Fibroblast of skin of left quadriceps (primary cell): ENCODE measurements around the gene CIAO3.

Experiments used
- DNase-seq, 2 experiments: peaks; one replicate each; pipeline ENCODE4 v3.0.0-alpha.2; 2013; ENCODE audit warnings: low read depth in 2 of 2

CIAO3 gene

DNA sequence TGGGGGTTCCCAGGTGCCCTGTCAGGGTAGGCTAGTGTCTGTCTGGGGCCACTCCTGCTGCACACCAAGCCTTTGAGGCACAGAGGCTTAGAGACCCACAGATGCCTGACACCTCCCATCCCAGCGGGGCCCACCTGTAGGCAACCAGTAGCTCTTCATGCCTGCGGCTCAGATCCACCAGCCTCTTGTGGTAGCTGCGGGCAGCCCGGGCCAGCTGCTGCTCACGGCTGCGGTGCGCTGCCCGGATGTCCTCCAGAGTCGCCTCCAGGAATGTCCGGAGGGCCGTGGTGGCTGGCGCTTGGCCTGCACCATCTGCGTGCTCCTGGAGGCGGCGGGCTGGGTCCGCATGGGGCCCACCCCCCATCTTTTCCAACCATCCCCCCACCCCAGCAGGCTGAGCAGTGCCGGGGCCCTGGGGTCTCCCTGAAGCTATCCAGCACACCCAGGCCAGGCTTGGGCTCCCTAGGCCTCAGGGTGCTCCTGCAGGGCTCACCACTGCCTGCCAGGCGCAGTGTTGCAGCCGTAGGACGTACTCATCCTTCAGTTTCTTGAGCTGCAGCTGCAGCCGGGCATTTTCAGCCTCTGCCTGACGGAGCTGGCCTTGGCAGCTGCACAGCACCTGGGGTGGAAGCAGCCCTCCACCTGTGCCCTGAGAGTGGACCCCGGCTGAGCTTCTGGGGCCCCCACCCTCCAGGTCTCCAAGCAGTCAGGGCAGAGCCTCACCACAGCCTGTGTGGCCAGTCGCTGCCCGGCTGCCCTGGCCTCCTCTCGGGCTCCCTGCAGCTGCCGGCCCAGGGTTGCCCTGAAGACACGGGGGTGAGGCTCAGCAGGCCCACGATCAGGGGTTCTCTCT, 16.4 kb downstream of the CIAO3 start:
- DNase-seq, result no peak

DNA sequence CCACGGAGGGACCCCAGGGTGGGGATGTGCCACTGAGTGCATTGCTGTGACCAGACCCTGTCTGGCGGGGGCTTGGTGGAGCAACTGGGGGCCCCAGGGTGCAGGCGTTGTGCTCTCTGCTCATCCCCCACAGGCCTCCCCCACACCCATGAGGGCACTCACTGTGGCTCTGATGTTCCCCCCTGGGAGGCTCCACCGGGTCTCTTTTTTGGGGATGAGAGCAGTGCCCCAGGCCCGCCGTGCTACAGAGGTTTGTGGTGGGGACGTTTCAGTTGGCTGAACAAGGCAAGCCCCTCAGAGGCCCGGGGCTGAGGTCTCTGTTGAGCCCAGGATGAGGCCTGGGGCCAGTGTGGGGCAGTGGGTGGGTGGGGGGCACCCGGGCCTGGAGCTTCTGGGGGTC, 17.1 kb downstream of the CIAO3 start:
- no peak for DNase-seq

DNA sequence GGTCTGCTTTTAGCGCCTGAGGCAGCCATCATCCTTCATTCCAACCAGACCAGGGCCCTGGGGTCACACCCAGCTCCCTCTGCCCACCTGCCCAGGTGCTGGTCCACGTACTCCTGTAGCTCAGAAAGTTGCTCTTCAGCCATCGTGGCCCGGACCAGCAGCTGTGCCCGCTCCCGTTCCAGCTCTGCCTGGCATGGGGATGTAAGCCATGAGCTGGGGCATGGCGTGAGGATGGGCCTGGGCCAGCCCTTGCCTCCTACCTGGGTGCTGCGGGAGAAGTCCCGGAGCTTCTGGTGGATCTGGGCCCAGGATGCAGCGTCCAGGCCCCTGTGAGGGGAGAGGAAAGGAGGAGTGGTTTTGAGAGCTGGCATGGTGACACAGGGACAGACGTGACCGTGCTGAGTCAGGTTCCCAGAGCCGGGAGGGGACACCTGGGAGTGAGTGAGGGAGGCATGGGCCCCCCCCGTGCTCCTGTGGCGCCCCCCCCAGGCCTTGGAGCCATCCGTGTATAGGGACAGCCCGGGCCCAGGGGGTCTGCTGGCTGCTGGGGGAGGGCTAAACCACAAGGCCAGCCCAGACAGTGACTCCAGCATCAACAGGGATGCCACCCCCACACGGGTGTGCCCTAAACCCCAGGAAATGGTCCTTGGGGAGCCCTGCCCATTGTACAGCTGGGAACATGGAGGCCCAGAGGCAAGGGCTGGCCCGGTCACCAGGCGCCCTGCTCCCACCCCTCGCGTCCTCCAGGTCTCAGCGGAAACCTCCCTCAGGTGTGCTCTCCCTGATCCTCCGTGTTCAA, 17.8 kb downstream of the CIAO3 start:
- no peak for DNase-seq

DNA sequence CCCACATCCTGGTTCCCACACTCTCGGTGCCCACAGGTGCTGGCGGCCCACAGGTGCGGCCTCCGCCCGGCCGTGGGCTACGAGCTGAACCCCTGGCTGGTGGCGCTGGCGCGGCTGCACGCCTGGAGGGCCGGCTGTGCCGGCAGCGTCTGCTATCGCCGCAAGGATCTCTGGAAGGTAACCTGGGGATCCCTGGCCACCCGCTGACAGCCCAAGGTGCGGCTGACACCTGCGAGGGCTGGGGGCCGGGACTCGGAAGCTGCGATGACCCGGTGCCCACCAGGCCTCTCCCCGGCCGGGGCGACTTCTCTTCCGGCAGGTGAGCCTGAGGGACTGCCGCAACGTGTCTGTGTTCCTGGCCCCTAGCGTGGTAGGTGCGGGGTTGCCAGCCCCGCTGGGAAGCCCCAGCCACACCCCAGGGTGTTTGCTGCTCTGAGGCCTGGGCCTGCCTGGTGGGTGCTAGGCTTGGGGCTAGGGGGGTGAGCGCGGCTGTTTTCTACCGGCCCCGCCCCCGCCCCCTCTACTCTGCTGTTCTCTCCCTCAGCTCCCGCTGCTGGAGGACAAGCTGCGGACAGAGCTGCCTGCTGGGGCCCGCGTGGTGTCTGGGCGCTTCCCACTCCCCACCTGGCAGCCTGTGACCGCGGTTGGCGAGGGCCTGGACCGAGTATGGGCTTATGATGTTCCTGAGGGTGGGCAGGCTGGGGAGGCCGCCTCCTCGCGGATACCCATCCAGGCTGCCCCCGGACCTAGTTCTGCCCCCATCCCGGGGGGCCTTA, 18.8 kb downstream of the CIAO3 start:
- no peak for DNase-seq

DNA sequence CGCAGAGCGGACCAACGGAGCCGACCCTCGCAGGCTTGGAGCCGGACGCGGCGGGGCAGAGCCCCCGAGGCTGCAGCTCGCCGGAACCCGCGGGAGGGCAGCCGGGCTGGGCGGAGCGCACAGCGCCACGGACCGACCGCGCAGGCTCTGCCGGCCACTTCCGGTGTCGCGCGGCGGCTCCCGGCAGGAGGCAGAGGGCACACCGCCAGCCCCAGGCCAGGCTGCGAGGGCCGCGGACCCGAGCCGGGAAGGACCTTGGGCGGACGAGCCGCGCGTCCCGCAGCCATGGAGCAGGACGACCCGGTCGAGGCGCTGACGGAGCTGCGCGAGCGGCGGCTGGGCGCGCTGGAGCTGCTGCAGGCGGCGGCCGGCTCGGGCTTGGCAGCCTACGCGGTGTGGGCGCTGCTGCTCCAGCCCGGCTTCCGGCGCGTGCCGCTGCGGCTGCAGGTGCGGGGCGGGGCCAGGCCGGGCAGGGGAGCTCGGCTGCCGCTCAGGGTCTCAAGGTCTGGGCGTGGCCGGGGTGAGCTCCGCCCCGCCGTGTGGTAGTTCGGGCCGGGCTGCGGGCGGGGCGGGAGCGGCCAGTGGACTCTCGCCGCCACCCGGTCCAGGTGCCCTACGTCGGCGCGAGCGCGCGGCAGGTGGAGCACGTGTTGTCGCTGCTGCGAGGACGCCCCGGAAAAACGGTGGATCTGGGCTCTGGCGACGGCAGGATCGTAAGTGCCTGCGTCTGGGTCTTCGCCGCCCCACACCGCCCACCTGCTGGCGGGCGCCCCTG, 19.6 kb downstream of the CIAO3 start, which contains the start of gene ANTKMT:
TSS of gene ANTKMT (plus strand) at position 157 of the 775 bp plus-strand sequence. CDS start at position 286, 129 bp downstream.
- peak in 1 of 2 experiments; percentile 20 for DNase-seq

DNA sequence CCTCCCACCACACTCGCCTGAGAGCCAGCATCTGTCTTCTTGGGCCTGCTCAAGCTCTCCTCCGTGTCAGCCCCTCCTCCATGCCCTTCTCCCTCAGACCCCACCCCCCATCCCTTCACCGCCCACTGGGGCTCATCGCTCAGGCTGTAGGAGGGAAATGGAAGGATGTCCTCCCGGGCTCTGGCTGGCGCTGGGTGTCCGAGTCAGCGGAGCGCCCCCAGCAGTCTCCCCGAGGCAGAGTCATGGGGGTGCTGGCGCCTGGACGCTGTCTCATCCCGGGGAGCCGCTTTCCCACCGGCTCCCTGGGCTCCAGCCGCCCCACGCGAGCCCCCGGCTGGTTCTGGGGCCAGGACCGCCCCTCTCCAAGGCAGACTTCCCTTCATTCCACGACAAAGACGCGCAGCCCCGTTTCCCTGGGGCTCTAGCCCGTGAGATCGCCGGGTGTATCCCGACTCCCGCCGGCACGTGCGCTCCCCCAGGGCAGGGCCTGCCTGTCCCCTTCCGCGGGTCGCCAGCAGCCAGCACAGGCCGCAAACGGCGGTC, 20.3 kb downstream of the CIAO3 start:
- peak in 1 of 2 experiments; percentile 24 for DNase-seq

DNA sequence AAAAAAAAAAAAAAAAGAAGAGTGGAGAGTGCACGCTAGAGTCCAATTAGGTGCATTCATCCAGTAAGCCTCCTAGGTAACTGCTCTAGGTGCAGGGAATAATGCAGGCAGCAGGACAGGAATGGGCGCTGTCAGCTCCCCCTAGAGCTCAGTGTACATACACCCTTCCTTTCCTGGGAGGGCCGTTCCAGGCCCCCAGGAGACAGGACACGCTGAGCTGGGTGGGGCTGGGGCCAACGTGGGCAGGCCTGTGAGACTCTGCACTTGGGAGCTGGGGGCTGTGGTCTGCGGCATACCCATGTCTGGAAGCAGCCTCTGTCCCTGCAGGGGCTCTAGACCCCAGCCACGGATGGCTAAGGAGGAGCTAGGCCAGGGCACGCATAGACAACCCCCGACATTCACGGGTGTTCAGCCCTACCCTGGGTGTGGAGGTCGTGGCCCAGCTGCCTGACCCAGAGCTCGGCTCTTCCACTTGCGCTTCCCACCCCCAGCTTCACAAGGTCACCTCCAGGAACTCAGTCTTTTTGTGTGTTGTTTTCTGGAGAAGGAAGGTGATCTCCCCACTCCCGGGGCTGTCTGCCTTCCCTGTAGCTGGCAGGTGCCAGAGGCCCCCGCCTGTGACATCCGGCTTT, 20.9 kb downstream of the CIAO3 start:
- DNase-seq, result no peak

DNA sequence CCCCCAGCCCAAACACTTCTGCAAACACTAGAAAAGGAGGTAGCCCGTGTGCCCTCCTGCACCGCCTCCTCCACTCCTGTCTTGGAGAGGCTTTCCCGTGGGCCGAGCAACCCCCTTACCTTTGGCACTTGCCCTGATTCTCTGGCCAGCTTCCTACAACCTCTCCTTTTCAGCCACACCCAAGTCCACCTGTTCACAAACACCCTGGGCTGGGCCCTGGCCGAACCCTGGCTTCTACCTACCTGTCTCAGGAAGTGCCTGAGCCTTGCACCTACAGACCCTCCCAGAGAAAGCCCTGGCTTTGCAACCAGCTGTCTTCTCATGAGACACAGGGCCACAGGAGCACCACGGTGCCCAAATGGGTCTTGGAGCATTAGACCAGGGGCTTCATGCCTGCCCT, 21.9 kb downstream of the CIAO3 start:
- DNase-seq, result no peak

DNA sequence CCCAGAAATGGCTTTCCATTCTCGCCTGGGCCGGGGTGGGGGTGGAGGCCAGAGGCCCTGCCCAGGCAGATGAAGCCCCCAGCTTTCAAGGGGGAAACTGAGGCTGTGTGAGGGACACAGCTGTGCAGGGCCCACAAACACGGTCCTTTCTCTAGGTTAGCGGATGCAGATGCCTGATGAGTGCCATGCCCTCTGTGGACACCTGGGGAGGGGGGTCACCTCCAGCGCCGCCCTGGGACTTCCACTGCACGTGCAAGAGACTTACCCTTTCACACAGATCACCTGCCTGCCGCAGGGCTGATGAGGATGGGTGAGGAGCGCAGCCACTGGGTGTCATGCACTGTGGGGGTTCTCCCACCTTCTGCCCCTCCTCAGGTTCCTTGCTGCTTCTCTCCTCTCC, 22.4 kb downstream of the CIAO3 start:
- DNase-seq, result no peak

DNA sequence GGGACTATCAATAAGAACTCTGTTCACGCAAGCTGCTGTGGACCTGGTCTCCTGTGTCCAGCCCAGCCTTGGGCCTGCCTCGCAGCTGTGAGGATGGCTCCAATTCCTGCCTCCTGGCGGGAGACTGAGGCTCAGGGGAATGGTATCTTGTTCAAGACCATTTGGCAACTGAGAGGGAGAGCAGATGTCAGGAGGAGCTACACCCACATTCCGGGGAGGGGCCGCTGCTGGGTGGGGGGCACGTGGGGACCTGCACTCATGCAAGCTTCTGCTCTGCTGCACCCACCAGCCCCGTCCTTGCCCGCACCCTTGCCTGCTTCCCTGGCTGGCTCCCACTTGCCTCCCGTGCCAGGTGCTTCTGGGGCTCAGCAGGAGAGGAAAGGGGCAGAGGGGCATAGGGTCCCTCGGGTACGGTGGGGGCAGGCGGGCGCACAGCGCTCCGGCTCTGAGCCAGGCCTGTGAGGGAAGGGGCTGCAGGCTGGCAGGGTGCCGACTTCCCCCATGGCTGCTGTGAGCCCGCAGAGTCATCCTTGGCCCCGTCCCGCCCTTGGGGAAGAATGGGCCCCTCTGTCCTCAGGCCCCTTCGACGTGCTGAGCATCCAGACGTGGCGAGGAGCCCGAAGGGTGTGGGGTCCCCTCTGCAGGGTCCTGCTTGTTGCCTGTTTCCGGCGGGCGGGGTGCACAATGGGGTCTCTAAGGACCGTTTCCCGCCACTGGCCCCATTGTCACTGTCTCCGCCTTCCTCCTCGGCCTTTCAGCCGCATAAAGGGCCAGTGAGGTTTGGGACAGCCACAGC, 23.1 kb downstream of the CIAO3 start:
- DNase-seq, result no peak

DNA sequence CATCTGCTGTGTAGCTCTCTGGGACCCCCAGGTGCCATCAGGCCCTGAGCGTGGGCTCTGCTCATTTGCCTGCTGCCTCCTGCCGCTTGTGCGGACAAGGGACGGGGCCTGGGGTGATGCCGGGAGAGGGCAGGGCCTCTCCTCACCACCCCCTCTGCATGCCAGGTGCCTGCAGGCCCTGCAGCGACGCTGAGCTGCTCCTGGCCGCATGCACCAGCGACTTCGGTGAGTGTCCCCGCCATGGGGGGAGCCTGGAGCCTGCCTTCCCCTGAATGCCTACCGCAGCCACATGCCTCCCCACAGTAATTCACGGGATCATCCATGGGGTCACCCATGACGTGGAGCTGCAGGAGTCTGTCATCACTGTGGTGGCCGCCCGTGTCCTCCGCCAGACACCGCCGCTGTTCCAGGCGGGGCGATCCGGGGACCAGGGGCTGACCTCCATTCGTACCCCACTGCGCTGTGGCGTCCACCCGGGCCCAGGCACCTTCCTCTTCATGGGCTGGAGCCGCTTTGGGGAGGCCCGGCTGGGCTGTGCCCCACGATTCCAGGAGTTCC, 23.9 kb downstream of the CIAO3 start:
- DNase-seq, result no peak

DNA sequence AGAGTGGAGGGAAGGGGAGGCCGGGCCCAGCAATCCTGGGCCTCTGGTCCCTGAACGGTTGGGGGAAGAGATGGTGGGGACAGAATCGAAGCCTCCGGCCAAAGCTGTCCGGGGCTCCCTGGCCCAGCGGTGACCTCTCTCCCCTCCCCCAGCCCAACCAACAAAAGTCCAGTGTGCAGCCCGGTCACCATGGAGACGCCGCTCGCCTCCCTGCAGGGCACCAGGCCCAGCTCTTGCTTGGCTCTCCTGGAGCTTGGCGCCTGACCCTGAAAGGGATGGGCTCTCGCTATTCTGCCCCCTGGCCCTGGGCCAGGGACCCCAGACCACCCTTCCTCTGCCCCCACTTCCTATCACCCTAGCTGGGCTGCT, 24.6 kb downstream of the CIAO3 start:
- DNase-seq, result no peak

DNA sequence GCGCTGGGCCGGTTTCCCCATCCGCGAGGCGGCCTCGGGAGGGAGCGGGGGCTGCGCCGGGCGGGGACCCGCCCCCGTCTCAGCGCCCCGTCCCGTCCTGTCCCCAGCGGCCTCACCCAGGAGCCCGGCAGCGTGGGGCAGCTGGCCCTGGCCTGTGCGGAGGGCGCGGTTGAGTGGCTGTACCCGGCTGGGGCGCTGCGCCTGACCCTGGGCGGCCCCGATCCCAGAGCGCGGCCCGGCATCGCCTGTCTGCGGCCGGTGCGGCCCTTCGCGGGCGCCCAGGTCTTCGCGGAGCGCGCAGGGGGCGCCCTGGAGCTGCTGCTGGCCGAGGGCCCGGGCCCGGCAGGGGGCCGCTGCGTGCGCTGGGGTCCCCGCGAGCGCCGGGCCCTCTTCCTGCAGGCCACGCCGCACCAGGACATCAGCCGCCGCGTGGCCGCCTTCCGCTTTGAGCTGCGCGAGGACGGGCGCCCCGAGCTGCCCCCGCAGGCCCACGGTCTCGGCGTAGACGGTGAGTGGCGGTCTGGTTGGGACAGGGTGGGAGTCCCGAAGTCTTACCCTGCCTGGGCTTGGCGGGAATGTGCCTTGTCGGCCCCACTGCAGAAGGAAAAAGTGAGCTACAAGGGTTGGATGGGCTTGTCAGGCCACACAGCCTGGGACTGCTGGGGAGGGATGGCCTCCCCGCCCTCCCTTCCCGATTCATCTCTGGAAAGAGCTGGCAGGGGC, 25.2 kb downstream of the CIAO3 start:
- DNase-seq, result no peak

DNA sequence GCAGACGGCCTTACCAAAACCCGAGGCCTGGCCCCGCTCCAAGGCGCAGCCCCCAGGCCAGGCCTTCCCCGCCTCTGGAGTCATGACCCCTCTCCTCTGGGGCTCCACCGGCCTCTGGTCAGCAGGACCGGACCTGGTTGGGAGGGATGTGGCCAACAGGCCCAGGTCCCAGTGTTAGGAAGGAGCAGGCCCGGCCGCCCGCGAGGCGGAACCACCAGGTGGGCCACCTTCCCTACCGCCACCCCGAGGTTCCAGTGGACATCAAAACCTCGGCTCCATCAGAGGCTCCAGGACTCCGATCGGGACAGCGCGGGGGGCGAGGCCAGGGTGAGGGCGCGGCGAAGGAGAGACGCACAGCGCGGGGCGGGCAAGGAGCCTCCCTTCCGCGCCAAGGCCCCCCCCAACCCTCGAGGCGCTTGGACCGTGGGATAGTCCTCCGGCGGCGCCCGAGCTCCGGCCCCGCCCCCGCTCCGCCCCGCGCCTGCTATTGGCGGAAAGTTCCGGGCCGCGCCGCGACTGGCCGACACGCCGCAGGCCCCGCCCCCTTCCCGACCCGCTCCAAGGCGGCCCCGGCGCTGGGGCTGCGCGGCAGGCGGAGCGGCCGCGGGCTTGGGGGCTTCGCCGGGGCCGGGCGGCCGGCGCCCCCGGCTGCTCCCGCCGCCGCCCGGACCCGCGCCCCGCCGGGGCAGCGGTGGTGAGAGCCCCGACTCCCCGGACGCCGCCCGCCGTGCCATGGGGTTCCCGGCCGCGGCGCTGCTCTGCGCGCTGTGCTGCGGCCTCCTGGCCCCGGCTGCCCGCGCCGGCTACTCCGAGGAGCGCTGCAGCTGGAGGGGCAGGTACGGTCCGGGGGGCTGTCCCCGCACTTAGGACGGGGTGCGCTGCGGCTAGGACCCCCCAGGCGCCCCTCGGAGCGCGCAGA, 26.0 kb downstream of the CIAO3 start, which contains the start of gene METRN:
TSS of gene METRN (plus strand) at position 561 of the 919 bp plus-strand sequence. CDS start at position 733, 172 bp downstream.
- peak; percentile 58 to 64 for DNase-seq

DNA sequence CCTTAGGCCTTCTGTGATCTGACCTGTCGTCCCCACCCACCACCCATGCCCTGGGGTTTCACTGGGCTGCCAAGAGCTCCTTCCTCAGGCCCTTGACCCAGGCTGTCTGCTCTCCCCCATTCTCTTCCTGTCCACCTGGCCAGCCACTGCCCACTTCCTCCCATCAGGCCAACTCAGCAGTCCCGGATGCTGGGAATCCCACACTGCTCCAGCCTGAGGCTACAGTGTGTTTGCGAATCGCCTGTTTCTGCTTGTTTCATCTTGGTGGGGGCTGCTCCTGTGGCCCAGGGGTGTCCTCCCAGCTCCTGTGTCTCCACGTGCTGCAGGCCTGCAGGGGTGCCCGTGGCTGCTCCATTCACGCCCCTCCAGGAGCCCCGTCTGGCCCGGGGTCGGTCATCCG, 26.7 kb downstream of the CIAO3 start:
- DNase-seq, result no peak

DNA sequence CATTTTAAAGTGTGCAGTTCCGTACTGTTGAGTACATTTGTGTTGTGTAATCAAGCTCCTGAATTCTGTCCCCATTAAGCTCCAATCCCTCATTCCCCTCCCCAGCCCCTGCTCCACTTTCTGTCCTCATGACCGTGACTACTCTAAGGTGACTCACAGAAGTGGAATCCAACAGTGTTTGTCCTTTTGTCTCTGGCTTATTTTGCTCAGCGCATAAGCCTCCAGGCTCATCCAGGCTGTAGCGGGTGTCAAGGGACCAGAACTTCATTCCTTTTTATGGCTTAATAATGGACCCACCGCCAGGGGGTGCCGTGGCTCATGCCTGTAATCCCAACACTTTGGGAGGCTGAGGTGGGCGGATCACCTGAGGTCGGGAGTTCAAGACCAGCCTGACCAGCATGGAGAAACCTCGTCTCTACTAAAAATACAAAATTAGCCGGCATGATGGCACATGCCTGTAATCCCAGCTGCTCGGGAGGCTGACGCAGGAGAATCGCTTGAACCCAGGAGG, 28.0 kb downstream of the CIAO3 start:
- peak; percentile 72 to 78 for DNase-seq
